ENCODE measurements around the gene CFAP47. TPM values are rescaled to one million over a fixed set of nuclear protein-coding genes. Genes with fewer than 3 reads are reported as not detected.

Gene CFAP47
- total RNA-seq, 2 experiments from 2014 or later: not detected

DNA sequence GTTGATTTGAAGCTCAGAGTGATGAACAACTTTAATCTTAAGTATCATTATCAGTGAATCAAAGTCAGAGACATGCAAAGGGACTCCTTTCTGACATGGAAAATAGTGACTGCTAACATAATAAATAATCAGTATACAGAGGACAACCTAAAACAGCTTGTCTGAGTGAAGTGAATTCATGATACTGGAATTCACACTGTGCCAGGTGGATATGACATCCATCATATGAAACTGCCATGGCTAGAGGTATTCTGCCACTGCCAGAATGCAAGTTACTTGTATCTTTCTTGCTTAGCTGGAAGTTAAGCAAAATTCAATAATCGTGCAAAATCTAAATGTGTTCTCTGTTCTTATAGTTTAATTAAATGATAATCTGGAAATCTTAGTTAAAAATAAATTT lies 429.0 kb downstream of the CFAP47 start:
- Mint-ChIP-seq H3K27ac (no peak overlapping the region), H3K4me3 (no peak overlapping the region), H3K36me3 (no peaks in the 10 kb centered on the region), H3K27me3 (no peaks in the 10 kb centered on the region), H3K4me1 (no peaks in the 10 kb centered on the region), H3K9me3 (no peaks in the 10 kb centered on the region)
- ATAC-seq (ENCODE audit: low read depth): no peak
- no peak for DNase-seq
- POLR2A ChIA-PET: no interaction called here

DNA sequence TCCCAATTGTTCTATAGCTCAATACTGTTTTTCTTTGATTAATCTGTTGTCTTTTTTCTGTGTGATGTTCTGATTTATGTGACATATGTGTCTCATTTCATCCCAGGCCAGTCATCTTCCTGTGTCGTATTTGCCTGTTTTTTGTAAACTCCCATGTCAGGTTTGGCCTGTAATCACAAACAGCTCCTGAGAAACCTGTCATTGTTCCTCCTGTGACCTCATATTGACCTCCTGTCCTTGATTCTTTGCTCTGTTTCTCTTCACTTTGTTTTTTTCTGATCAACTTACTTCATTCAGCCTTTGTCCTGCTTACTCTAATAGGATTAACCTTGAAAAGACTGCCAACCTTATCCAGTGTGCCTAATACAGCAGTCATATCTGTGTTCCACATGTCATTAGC lies 438.3 kb downstream of the CFAP47 start:
- Mint-ChIP-seq H3K27ac (no peak overlapping the region), H3K9me3 (no peaks in the 10 kb centered on the region), H3K4me3 (no peak overlapping the region), H3K27me3 (no peaks in the 10 kb centered on the region), H3K4me1 (no peaks in the 10 kb centered on the region), H3K36me3 (no peaks in the 10 kb centered on the region)
- DNase-seq (no peak), ATAC-seq (ENCODE audit: low read depth) (no peak)
- POLR2A ChIA-PET: no interaction called here

DNA sequence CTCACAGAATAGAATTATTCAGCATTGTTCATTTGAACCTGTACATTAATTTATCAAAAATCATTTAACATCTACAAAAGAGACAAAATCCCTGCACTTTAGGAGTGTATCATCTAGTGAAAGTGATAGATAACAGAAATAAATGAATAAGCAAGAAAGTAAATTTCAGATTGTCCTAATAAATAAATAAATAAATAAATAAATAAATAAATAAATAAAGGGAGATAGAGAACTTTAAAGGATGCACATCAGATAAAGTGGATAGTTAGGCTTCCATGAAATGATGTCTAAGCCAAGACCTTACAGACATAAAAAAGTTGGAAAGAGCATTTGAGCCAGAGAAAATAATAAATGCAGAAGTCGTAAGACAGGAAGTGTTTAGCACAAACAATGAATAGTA lies 444.7 kb downstream of the CFAP47 start:
- Mint-ChIP-seq H3K4me3 (no peak overlapping the region), H3K27ac (no peak overlapping the region), H3K9me3 (no peaks in the 10 kb centered on the region), H3K36me3 (no peaks in the 10 kb centered on the region), H3K27me3 (no peaks in the 10 kb centered on the region), H3K4me1 (no peaks in the 10 kb centered on the region)
- no peak for ATAC-seq (ENCODE audit: low read depth)
- DNase-seq: no peak
- POLR2A ChIA-PET: no interaction called here

DNA sequence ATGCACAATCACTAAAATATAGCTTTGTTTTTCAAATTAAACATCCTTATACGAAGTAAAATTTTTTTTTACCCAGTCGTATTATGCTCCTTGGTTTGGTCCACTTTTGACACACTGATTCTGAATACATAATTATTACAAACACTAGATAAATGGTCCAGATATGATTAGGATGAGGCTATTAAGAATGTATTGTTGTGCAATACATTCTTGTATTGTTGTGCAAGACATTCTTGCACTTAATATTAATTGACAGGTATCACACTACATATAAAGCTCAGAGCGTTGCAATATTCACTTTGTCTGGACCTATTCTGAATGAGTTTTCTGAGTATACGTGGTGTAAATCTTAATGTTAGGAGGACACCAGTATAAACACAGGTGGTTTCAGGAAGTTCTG lies 464.0 kb downstream of the CFAP47 start:
- DNase-seq: no peak
- no peak for ATAC-seq (ENCODE audit: low read depth)
- H3K27me3 Mint-ChIP-seq: no peaks in the 10 kb centered on the region
- no peak overlapping the region for H3K4me3 Mint-ChIP-seq
- H3K36me3 Mint-ChIP-seq: no peaks in the 10 kb centered on the region
- H3K4me1 Mint-ChIP-seq: no peaks in the 10 kb centered on the region
- POLR2A ChIA-PET: no interaction called here
- no peaks in the 10 kb centered on the region for H3K9me3 Mint-ChIP-seq
- no peak overlapping the region for H3K27ac Mint-ChIP-seq

DNA sequence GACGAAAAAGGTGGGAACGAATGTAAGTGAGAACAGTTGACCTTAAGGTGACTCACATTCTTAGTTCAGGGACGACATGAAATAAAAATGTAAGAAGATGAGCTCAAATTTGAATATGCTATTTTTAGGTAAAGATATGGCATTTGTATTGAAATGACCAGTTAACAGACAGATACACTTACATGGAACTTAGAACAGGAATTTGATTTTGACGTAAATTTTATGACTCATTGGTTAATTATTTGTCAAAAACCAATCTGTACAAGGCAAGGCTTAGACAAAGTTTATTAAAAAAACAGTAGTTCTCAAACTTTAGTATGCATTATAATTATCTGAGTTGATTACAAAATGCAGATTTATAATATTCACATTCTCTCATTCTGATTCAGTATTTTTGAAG lies 469.4 kb downstream of the CFAP47 start:
- POLR2A ChIA-PET: no interaction called here
- no peak for DNase-seq
- Mint-ChIP-seq H3K27me3 (no peaks in the 10 kb centered on the region), H3K27ac (no peak overlapping the region), H3K4me1 (no peaks in the 10 kb centered on the region), H3K4me3 (no peak overlapping the region), H3K36me3 (no peaks in the 10 kb centered on the region), H3K9me3 (no peaks in the 10 kb centered on the region)
- ATAC-seq (ENCODE audit: low read depth): no peak

DNA sequence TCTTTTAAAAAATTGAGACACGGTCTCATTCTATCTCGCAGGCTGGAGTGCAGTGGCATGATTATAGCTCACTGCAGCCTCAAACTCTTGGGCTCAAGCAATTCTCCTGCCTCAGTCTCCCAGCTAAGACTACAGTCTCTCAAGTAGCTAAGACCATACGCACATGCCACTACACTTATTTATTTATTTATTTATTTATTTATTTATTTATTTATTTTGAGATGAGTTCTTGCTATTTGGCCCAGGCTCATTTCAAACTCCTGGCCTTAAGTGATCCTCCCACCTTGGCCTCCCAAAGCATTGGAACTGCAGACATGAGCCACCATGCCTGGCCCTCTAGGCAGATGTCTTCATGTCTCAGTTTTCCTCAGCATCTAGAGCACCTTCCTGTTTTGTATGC lies 482.2 kb downstream of the CFAP47 start:
- POLR2A ChIA-PET: no interaction called here

DNA sequence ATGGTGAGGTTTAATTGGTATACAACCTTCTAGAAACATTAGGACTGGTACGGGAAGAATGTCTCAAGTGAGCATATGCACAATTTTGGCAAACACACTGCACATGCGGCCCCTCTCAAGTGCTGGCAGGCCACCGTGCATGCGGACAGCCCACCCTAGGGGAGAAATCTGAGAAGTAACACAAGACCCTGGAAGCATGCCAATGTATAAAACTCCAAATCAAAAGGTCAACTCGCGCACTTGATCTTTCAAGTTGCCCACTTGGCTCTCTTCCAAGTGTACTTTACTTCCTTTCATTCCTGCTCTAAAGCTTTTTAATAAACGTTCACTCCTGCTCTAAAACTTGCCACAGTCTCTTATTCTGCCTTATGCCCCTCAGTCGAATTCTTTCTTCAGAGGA lies 488.3 kb downstream of the CFAP47 start:
- no peak overlapping the region for H3K27ac Mint-ChIP-seq
- DNase-seq: no peak
- H3K4me3 Mint-ChIP-seq: no peak overlapping the region
- no peak for ATAC-seq (ENCODE audit: low read depth)
- no peaks in the 10 kb centered on the region for H3K4me1 Mint-ChIP-seq
- no peaks in the 10 kb centered on the region for H3K9me3 Mint-ChIP-seq
- POLR2A ChIA-PET: no interaction called here
- no peaks in the 10 kb centered on the region for H3K27me3 Mint-ChIP-seq
- H3K36me3 Mint-ChIP-seq: no peaks in the 10 kb centered on the region

More for the DNA sequence above, 482.2 kb downstream of the CFAP47 start:
- Mint-ChIP-seq H3K4me1 (no peaks in the 10 kb centered on the region), H3K27me3 (no peaks in the 10 kb centered on the region), H3K27ac (no peak overlapping the region), H3K9me3 (no peaks in the 10 kb centered on the region), H3K4me3 (no peak overlapping the region), H3K36me3 (no peaks in the 10 kb centered on the region)
- no peak for ATAC-seq (ENCODE audit: low read depth)
- DNase-seq: no peak

DNA sequence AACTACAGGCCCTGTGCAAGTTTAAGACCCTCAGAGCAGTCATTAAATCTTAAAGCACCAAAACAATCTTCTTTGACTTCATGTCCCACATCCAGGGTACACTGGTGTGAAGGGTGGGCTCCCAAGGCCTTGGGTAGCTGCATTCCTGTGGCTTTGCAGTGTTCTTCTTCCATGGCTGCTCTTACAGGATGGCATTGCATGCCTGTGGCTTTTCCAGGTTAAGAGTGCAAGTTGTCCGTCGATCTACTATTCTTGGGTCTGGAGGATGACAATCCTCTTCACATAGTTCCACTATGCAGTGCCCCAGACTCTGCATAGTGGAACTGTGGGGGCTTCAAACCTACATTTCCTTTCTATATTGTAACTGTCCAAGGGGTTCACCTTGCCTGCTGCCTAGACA lies 494.5 kb downstream of the CFAP47 start:
- H3K9me3 Mint-ChIP-seq: no peaks in the 10 kb centered on the region
- no peaks in the 10 kb centered on the region for H3K36me3 Mint-ChIP-seq
- no peak for DNase-seq
- POLR2A ChIA-PET: no interaction called here
- H3K27me3 Mint-ChIP-seq: no peaks in the 10 kb centered on the region
- H3K27ac Mint-ChIP-seq: no peak overlapping the region
- no peak overlapping the region for H3K4me3 Mint-ChIP-seq
- no peaks in the 10 kb centered on the region for H3K4me1 Mint-ChIP-seq
- no peak for ATAC-seq (ENCODE audit: low read depth)

DNA sequence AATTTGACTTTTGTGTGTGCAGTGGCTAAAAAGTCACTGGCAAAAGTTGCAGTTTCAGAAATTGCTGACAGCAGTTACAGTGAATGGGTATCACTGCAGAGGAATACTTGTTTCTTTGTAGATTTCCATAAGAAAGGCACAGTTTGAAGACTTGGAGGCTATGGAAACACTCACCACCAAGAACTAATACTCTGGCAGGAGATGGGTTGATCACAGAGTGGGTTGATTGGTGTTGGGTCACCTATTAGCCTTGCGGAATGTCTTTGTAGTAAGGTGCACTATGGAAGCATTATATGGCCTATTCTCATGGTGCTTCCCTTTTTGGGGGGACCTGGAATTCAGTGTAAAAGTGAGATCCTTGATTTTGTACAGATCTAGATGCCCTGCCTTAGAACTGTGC lies 502.8 kb downstream of the CFAP47 start:
- POLR2A ChIA-PET: no interaction called here
- no peak overlapping the region for H3K27ac Mint-ChIP-seq
- no peak for ATAC-seq (ENCODE audit: low read depth)

DNA sequence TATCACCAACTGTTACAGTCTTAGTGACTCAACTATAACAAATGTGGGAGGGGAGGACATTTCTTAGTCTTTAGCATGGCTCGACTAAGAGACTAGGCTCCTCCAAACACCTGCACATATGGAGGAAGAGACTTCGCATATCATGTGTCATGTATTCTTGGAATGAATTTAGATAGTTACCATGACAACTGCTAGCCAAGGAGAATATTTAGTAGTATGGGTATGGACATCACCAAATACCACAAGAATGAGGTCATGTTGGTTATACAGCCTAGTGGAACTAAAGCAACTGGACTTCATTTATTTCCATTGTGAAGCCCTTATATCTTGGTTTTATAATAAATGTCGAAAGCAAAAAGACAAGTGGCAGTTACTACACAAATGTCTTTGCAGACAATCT lies 512.3 kb downstream of the CFAP47 start:
- POLR2A ChIA-PET: no interaction called here

More for the DNA sequence above, 502.8 kb downstream of the CFAP47 start:
- DNase-seq: no peak
- no peaks in the 10 kb centered on the region for H3K36me3 Mint-ChIP-seq
- H3K4me3 Mint-ChIP-seq: no peak overlapping the region
- H3K4me1 Mint-ChIP-seq: no peaks in the 10 kb centered on the region
- no peaks in the 10 kb centered on the region for H3K27me3 Mint-ChIP-seq
- no peaks in the 10 kb centered on the region for H3K9me3 Mint-ChIP-seq

DNA sequence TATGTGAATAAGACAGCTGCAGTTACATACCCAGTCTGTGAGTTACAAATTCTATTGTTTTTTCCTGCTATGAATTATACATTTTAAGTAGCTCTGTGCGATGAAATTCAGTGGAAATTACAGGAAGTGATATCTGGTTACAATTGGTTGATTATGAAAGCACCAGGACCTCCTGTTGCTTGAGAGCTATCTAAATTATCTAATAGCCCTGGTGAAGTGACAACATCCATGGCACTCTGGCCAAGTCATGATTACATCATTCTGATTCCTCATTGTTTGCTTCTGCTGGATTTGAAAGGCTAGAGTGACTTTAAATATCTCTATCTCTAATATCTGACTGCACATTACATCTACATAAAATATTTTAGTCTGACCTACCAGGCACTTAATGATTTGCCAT lies 515.0 kb downstream of the CFAP47 start:
- Mint-ChIP-seq H3K27me3 (no peaks in the 10 kb centered on the region), H3K9me3 (peaks cover 1% of the 10 kb centered on the region), H3K27ac (no peak overlapping the region), H3K4me3 (no peak overlapping the region), H3K36me3 (no peaks in the 10 kb centered on the region), H3K4me1 (no peaks in the 10 kb centered on the region)
- no peak for DNase-seq
- no peak for ATAC-seq (ENCODE audit: low read depth)
- POLR2A ChIA-PET: no interaction called here

More for the DNA sequence above, 512.3 kb downstream of the CFAP47 start:
- DNase-seq (no peak), ATAC-seq (ENCODE audit: low read depth) (no peak)
- Mint-ChIP-seq H3K27me3 (no peaks in the 10 kb centered on the region), H3K36me3 (no peaks in the 10 kb centered on the region), H3K27ac (no peak overlapping the region), H3K4me1 (no peaks in the 10 kb centered on the region), H3K9me3 (peaks cover 1% of the 10 kb centered on the region), H3K4me3 (no peak overlapping the region)

Other genes starting within 250 kb of the CFAP47 start
- gene MAGEB16, start 121.4 kb upstream of the CFAP47 start, total RNA-seq: not detected